Osteoblast (primary cell): ENCODE data around the gene AGK. TPM values are rescaled to one million over a fixed set of nuclear protein-coding genes. Genes with fewer than 3 reads are reported as not detected.

Experiments
- DNase-seq: peaks from one replicate; pipeline ENCODE4 v3.0.0; 2011; ENCODE audit warnings: low spot score, mixed read lengths; ENCODE audit not compliant: insufficient read length; ENCODE audit errors: missing footprints
- H2AFZ ChIP-seq: 2 replicates; pipeline ENCODE4 v1.6.0; 2011; ENCODE audit warnings: mild to moderate bottlenecking, low read length
- H3K27ac ChIP-seq: 2 replicates; pipeline ENCODE4 v1.5.1; 2011; ENCODE audit warnings: mild to moderate bottlenecking, low read depth, low read length, moderate library complexity
- H3K27me3 ChIP-seq: 2 replicates; pipeline ENCODE4 v1.6.0; 2012; ENCODE audit warnings: mild to moderate bottlenecking, control low read depth, inconsistent platforms, low read length, moderate library complexity; ENCODE audit not compliant: insufficient read depth
- H3K36me3 ChIP-seq: 2 replicates; pipeline ENCODE4 v1.5.1; 2011; ENCODE audit warnings: mild to moderate bottlenecking, low read length, control low read depth, moderate library complexity; ENCODE audit not compliant: insufficient read depth
- H3K4me1 ChIP-seq: 2 replicates; pipeline ENCODE4 v1.5.1; 2011; ENCODE audit warnings: mild to moderate bottlenecking, low read length, control low read depth, moderate library complexity; ENCODE audit not compliant: insufficient read depth
- H3K4me2 ChIP-seq: 2 replicates; pipeline ENCODE4 v1.6.0; 2011; ENCODE audit warnings: mild to moderate bottlenecking, low read length; ENCODE audit not compliant: insufficient read depth
- H3K4me3 ChIP-seq: fragments of 200-600 bp; sonication (generic); 3 replicates; pipeline ENCODE4 v1.5.1; 2012; ENCODE audit warnings: mild to moderate bottlenecking, low read length, inconsistent platforms; ENCODE audit not compliant: insufficient read depth
- H3K79me2 ChIP-seq: 2 replicates; pipeline ENCODE4 v1.6.0; 2012; ENCODE audit warnings: mild to moderate bottlenecking, low read length, control low read depth, inconsistent platforms; ENCODE audit not compliant: insufficient read depth
- H3K9me3 ChIP-seq: 2 replicates; pipeline ENCODE4 v1.5.1; 2011; ENCODE audit warnings: low read depth, low read length, control low read depth
- H4K20me1 ChIP-seq: 2 replicates; pipeline ENCODE4 v1.6.0; 2012; ENCODE audit warnings: mild to moderate bottlenecking, low read length, control low read depth; ENCODE audit not compliant: insufficient read depth
- total RNA-seq: library from RNA; depleted of rRNA; stranded (reverse); fragments of >200 nt; gene quantifications from 2 replicates; pipeline ENCODE4 v1.2.3, GENCODE V29; 2012
- TF ChIP-seq, protein P1 (sequence below): IDR thresholded peaks from 2 replicates; pipeline ENCODE4 v1.5.1; 2011; ENCODE audit warnings: mild to moderate bottlenecking, low read depth, low read length, moderate library complexity; ENCODE audit errors: extremely low read depth

Gene AGK
- total RNA-seq: 23.9 and 26.1 TPM in 2 replicates

DNA sequence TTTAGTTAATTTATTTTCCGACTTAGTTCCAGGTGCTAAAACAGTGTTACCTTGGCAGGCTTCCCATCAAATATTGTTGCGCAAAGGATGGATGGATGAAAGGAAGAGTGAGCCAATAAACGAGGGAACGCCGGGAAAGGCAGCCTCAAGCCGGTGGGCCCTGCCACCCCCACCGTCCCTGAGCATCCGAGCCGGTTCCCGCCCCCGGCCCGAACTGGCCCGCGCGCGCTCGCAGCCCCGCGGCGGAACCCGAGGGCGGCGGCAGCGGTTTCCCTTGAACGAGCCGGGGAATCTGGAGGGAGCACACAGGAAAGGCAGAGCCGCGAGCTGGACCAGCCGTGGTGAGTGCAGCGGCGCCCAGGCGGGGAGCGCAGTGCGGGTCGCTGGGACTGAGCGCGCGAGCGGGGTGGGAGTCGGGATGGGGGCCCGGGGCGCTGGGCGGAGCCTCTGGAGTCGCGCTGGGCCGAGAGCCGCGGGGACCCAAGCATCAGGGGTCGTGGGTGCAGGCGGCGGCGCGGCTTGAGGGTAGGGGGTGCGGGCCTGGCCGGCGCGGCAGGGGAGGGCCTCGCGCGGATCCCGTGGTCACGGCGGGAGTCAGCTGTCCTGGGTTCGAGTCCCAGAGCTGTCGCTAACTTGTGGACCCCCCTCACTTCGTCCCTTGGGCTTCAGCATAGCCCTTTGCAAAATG, at the start of gene AGK:
AGK (plus strand) TSS at position 317 of the 688 bp plus-strand sequence. CDS start 4,057 bp downstream, outside the sequence.
- Histone ChIP-seq H3K9me3 (no peaks in the 10 kb centered on the region), H3K4me1 (peaks cover 15% of the 10 kb centered on the region), H3K36me3 (no peaks in the 10 kb centered on the region), H3K4me3 (peak within 1 kb of the TSS; percentile 93), H3K4me2 (peak within 1 kb of the TSS; percentile 98), H3K27ac (peak within 1 kb of the TSS; percentile 72), H3K79me2 (peaks cover 22% of the 10 kb centered on the region), H4K20me1 (no peaks in the 10 kb centered on the region), H3K27me3 (no peaks in the 10 kb centered on the region), H2AFZ (peak within 1 kb of the TSS; percentile 100)
- peak; percentile 97 for DNase-seq
- TF ChIP-seq, protein P1, sequence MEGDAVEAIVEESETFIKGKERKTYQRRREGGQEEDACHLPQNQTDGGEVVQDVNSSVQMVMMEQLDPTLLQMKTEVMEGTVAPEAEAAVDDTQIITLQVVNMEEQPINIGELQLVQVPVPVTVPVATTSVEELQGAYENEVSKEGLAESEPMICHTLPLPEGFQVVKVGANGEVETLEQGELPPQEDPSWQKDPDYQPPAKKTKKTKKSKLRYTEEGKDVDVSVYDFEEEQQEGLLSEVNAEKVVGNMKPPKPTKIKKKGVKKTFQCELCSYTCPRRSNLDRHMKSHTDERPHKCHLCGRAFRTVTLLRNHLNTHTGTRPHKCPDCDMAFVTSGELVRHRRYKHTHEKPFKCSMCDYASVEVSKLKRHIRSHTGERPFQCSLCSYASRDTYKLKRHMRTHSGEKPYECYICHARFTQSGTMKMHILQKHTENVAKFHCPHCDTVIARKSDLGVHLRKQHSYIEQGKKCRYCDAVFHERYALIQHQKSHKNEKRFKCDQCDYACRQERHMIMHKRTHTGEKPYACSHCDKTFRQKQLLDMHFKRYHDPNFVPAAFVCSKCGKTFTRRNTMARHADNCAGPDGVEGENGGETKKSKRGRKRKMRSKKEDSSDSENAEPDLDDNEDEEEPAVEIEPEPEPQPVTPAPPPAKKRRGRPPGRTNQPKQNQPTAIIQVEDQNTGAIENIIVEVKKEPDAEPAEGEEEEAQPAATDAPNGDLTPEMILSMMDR: no peak

DNA sequence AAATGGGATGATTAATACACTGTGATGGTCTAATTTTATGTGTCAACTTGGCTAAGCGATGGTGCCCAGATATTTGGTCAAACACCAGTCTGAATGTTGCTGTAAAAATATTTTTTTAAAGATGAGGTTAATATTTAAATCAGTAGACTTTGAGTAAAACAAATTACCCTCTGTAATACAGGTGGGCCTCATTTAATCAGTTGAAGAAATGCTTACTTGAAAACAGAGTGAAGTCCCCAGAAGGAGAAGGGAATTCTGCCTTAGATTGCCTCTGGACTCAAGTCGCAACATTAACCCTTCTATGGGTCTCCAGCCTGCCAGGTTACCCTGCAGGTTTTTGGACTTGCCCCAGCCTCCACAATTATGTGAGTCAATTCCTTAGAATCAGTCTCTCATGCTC, 49.8 kb upstream of the AGK start:
- Histone ChIP-seq H3K27ac (no peak overlapping the region), H3K4me3 (no peak overlapping the region)

DNA sequence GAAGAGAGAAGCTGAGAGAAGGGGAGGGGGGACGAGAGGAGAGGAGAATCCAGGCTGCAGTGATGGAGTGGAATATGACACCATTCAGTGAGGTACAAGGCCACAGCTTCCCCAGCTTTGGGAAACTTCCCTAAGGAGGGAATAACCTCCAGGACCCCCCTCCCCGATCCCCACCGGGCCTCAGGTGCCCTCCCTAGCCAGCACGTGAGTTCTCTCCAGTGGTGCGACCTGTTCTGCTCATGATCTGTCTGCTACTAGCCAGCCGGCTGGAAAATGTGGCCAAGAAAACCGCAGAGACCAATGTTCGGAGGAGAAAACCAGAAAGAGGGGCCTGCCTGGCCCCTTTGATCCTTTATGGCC, 39.9 kb upstream of the AGK start:
- no peak overlapping the region for H2AFZ ChIP-seq
- no peaks in the 10 kb centered on the region for H4K20me1 ChIP-seq
- TF ChIP-seq, protein P1: no peak
- H3K9me3 ChIP-seq: no peaks in the 10 kb centered on the region
- no peaks in the 10 kb centered on the region for H3K79me2 ChIP-seq
- no peak overlapping the region for H3K27ac ChIP-seq
- no peaks in the 10 kb centered on the region for H3K4me1 ChIP-seq
- H3K4me2 ChIP-seq: no peak overlapping the region
- no peaks in the 10 kb centered on the region for H3K36me3 ChIP-seq
- no peak for DNase-seq
- H3K27me3 ChIP-seq: peaks cover 17% of the 10 kb centered on the region
- no peak overlapping the region for H3K4me3 ChIP-seq

More for the DNA sequence above, 49.8 kb upstream of the AGK start:
- Histone ChIP-seq H4K20me1 (no peaks in the 10 kb centered on the region), H3K4me1 (no peaks in the 10 kb centered on the region), H3K27me3 (no peaks in the 10 kb centered on the region), H2AFZ (no peak overlapping the region), H3K4me2 (no peak overlapping the region), H3K36me3 (no peaks in the 10 kb centered on the region), H3K79me2 (no peaks in the 10 kb centered on the region), H3K9me3 (no peaks in the 10 kb centered on the region)
- TF ChIP-seq, protein P1: no peak
- no peak for DNase-seq

DNA sequence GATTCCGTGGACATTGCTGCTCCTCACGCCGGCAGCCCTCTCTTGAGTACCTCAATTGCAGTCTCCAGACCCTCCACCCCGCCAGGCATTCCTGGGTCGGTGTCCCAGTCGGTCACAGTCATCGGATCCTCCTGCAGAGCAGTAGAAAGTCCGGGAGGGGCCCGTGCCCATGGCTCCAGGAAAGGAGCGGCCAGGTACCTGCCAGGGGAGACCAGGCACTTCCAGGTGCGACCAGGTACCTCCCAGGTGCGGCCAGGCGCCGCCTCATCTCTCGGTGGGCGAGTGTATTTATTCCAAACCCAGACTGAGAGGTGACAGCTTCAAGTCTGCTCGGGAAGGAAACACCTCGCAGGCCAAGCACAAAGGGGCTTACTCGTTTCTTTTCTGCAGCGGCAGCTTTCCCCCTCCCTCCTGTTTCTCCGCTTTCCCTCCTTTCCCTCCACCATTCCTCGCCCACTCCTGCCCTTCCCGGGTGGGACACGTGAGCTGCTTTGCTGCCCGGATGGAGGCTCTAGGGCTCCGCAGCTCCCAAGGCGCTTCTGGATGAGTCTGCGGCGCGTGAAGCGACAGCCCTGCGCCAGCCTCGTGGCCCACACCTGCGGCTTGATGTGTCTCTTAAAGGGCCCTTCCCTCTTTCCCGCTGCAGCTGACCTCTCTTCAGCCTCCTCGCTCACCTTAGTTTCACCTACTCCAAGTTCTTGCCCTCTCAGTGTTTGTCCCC, 39.4 kb upstream of the AGK start:
- no peaks in the 10 kb centered on the region for H3K36me3 ChIP-seq
- TF ChIP-seq, protein P1: no peak
- no peaks in the 10 kb centered on the region for H4K20me1 ChIP-seq
- H3K79me2 ChIP-seq: no peaks in the 10 kb centered on the region
- no peak overlapping the region for H3K4me2 ChIP-seq
- no peak overlapping the region for H3K4me3 ChIP-seq
- no peak for DNase-seq
- H3K4me1 ChIP-seq: no peaks in the 10 kb centered on the region
- no peaks in the 10 kb centered on the region for H3K9me3 ChIP-seq
- no peak overlapping the region for H2AFZ ChIP-seq
- H3K27ac ChIP-seq: no peak overlapping the region
- peaks cover 17% of the 10 kb centered on the region for H3K27me3 ChIP-seq
